Adipocyte (in vitro differentiated cells): ENCODE data around the gene CRISP1.

Experiments used
- DNase-seq: peaks from one replicate; pipeline ENCODE4 v3.0.0-alpha.2; 2015; ENCODE audit warnings: low read depth
- H3K27me3 ChIP-seq: replicated peaks from 2 replicates; pipeline ENCODE4 v1.7.0; 2013; ENCODE audit warnings: mild to moderate bottlenecking, low read length, moderate library complexity; ENCODE audit not compliant: control insufficient read depth, insufficient read depth
- H3K36me3 ChIP-seq: 2 replicates; pipeline ENCODE4 v1.7.0; 2013; ENCODE audit warnings: low read length, mild to moderate bottlenecking, moderate library complexity; ENCODE audit not compliant: control insufficient read depth, insufficient read depth, severe bottlenecking
- H3K4me1 ChIP-seq: 2 replicates; pipeline ENCODE4 v1.7.0; 2013; ENCODE audit warnings: mild to moderate bottlenecking, low read length, moderate library complexity; ENCODE audit not compliant: control insufficient read depth, insufficient read depth
- H3K4me3 ChIP-seq: 2 replicates; pipeline ENCODE4 v1.7.0; 2013; ENCODE audit warnings: mild to moderate bottlenecking, low read length, moderate library complexity
- H3K9ac ChIP-seq: 2 replicates; pipeline ENCODE4 v1.7.0; 2013; ENCODE audit warnings: mild to moderate bottlenecking, low read length, moderate library complexity
- H3K9me3 ChIP-seq: 2 replicates; pipeline ENCODE4 v1.7.0; 2013; ENCODE audit warnings: mild to moderate bottlenecking, low read length, moderate library complexity; ENCODE audit not compliant: control insufficient read depth

The CRISP1 gene

GRCh38 chr6:49892280-49892679, 25.9 kb upstream of the CRISP1 start:
- Histone ChIP-seq H3K9me3 (peaks cover 14% of the 10 kb centered on the region), H3K27me3 (no peaks in the 10 kb centered on the region), H3K4me1 (no peaks in the 10 kb centered on the region), H3K4me3 (no peak overlapping the region), H3K36me3 (no peaks in the 10 kb centered on the region), H3K9ac (no peak overlapping the region)
- no peak for DNase-seq

GRCh38 chr6:49890988-49891387, 24.7 kb upstream of the CRISP1 start:
- Histone ChIP-seq H3K4me3 (no peak overlapping the region), H3K9me3 (peaks cover 14% of the 10 kb centered on the region)

GRCh38 chr6:49888742-49889431, 22.6 kb upstream of the CRISP1 start:
- no peak overlapping the region for H3K9ac ChIP-seq
- peaks cover 7% of the 10 kb centered on the region for H3K9me3 ChIP-seq
- H3K36me3 ChIP-seq = no peaks in the 10 kb centered on the region
- no peaks in the 10 kb centered on the region for H3K27me3 ChIP-seq
- no peaks in the 10 kb centered on the region for H3K4me1 ChIP-seq
- no peak for DNase-seq
- H3K4me3 ChIP-seq = no peak overlapping the region

More at GRCh38 chr6:49890988-49891387, 24.7 kb upstream of the CRISP1 start:
- no peak for DNase-seq
- Histone ChIP-seq H3K36me3 (no peaks in the 10 kb centered on the region), H3K4me1 (no peaks in the 10 kb centered on the region), H3K9ac (no peak overlapping the region), H3K27me3 (no peaks in the 10 kb centered on the region)

GRCh38 chr6:49868951-49869529, 2.7 kb upstream of the CRISP1 start:
- no peaks in the 10 kb centered on the region for H3K27me3 ChIP-seq
- H3K36me3 ChIP-seq = no peaks in the 10 kb centered on the region
- no peak for DNase-seq
- H3K9me3 ChIP-seq = no peaks in the 10 kb centered on the region
- H3K9ac ChIP-seq = no peak overlapping the region
- peaks cover 5% of the 10 kb centered on the region for H3K4me1 ChIP-seq
- H3K4me3 ChIP-seq = no peak overlapping the region

- H3K27me3 ChIP-seq = peaks cover 20% of the 10 kb centered on the region
- H3K9ac ChIP-seq = no peak overlapping the region
- no peaks in the 10 kb centered on the region for H3K9me3 ChIP-seq
- H3K4me3 ChIP-seq = no peak overlapping the region
- peaks cover 3% of the 10 kb centered on the region for H3K4me1 ChIP-seq
- H3K36me3 ChIP-seq = no peaks in the 10 kb centered on the region
- no peak for DNase-seq
Measured at GRCh38 chr6:49856282-49856681, 10.1 kb downstream of the CRISP1 start.

GRCh38 chr6:49855221-49855620, 11.1 kb downstream of the CRISP1 start:
- no peak overlapping the region for H3K9ac ChIP-seq
- H3K27me3 ChIP-seq = peaks cover 20% of the 10 kb centered on the region
- no peak for DNase-seq
- H3K4me3 ChIP-seq = no peak overlapping the region
- no peaks in the 10 kb centered on the region for H3K9me3 ChIP-seq
- H3K4me1 ChIP-seq = peaks cover 3% of the 10 kb centered on the region
- no peaks in the 10 kb centered on the region for H3K36me3 ChIP-seq

- peaks cover 24% of the 10 kb centered on the region for H3K27me3 ChIP-seq
- H3K36me3 ChIP-seq = no peaks in the 10 kb centered on the region
- no peaks in the 10 kb centered on the region for H3K9me3 ChIP-seq
- H3K4me1 ChIP-seq = no peaks in the 10 kb centered on the region
- H3K9ac ChIP-seq = no peak overlapping the region
- no peak overlapping the region for H3K4me3 ChIP-seq
- DNase-seq = no peak
Measured at GRCh38 chr6:49852975-49853374, 13.4 kb downstream of the CRISP1 start.

GRCh38 chr6:49849213-49849907, 17.0 kb downstream of the CRISP1 start:
- peak; percentile 83 for DNase-seq

GRCh38 chr6:49847673-49848072, 18.7 kb downstream of the CRISP1 start:
- Histone ChIP-seq H3K9me3 (no peaks in the 10 kb centered on the region), H3K27me3 (peaks cover 34% of the 10 kb centered on the region), H3K9ac (no peak overlapping the region), H3K4me3 (no peak overlapping the region), H3K4me1 (no peaks in the 10 kb centered on the region), H3K36me3 (no peaks in the 10 kb centered on the region)
- no peak for DNase-seq

More at GRCh38 chr6:49849213-49849907, 17.0 kb downstream of the CRISP1 start:
- Histone ChIP-seq H3K9ac (no peak overlapping the region), H3K4me3 (no peak overlapping the region), H3K9me3 (no peaks in the 10 kb centered on the region), H3K27me3 (peaks cover 40% of the 10 kb centered on the region), H3K36me3 (no peaks in the 10 kb centered on the region), H3K4me1 (no peaks in the 10 kb centered on the region)

- no peak for DNase-seq
- H3K9me3 ChIP-seq = no peaks in the 10 kb centered on the region
Measured at GRCh38 chr6:49847014-49847413, 19.3 kb downstream of the CRISP1 start.

GRCh38 chr6:49841424-49841823, 24.9 kb downstream of the CRISP1 start:
- H3K4me1 ChIP-seq = no peaks in the 10 kb centered on the region
- DNase-seq = no peak
- H3K27me3 ChIP-seq = peaks cover 20% of the 10 kb centered on the region
- no peak overlapping the region for H3K4me3 ChIP-seq
- H3K9ac ChIP-seq = no peak overlapping the region
- H3K36me3 ChIP-seq = no peaks in the 10 kb centered on the region
- H3K9me3 ChIP-seq = no peaks in the 10 kb centered on the region

More at GRCh38 chr6:49847014-49847413, 19.3 kb downstream of the CRISP1 start:
- no peaks in the 10 kb centered on the region for H3K36me3 ChIP-seq
- H3K9ac ChIP-seq = no peak overlapping the region
- peaks cover 34% of the 10 kb centered on the region for H3K27me3 ChIP-seq
- H3K4me3 ChIP-seq = no peak overlapping the region
- H3K4me1 ChIP-seq = no peaks in the 10 kb centered on the region
